ENCODE results near the gene PYM1.
A peak's percentile ranks its signal among the peaks of the same experiment; 100 is the strongest.
"Not testable (repeated sequence)": the region's sequence is repeated elsewhere in the genome, so short reads cannot be mapped to it uniquely, and the experiment has no call there.

The PYM1 gene

DNA sequence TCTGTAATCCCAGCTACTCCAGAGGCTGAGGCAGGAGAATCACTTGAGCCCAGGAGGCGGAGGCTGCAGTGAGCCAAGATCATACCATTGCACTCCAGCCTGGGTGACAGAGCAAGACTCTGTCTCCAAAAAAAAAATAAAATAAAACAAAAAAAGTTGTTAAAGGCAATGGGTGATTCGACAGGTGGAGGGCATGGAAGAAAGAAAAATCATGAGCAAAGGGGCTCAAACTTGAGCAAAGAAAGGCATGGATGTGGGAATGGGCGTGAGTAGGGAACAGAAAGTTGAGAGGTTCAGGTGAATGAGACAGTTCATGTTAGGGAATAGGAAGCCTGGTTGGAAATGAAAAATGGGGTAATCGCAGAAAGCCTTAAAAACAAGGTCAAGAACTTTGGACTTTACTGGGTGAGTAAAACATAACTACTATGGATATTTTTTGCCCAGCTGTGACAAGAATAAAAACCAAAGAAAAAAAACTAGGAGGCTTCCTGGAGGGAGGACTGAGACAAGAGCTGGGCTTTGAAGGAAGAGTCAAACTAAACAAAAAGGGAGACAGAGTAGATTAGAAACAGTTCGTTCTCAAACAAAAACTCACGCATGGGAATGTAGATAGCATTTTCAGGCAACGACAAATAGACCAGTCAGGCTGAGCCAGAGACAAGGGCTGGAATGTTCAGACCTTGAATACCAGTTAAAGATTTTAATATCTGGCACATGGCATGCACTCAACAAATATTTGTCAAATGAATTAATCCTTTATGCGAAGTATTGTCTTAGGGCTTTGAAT lies 18.8 kb downstream of the PYM1 start:
- no peak for DNase-seq

DNA sequence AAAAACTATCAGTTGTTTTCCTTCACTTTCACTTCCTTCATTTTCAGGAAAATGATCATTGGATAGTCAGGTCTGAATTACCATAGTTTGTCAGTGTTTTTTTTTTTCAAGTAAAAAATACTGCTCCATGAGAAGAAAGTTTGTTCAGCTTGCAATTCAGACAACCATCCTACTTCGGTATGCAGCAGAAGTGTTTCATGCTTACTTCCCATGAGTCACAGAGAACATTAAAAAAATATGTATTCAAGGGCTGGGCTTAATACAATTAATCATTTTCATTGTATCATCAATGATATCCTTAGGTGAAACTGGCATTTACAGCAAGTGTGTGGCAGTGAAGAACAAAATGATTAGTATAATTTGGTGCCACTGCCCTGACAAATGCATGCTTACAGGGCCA lies 21.6 kb downstream of the PYM1 start:
- DNase-seq = no peak

DNA sequence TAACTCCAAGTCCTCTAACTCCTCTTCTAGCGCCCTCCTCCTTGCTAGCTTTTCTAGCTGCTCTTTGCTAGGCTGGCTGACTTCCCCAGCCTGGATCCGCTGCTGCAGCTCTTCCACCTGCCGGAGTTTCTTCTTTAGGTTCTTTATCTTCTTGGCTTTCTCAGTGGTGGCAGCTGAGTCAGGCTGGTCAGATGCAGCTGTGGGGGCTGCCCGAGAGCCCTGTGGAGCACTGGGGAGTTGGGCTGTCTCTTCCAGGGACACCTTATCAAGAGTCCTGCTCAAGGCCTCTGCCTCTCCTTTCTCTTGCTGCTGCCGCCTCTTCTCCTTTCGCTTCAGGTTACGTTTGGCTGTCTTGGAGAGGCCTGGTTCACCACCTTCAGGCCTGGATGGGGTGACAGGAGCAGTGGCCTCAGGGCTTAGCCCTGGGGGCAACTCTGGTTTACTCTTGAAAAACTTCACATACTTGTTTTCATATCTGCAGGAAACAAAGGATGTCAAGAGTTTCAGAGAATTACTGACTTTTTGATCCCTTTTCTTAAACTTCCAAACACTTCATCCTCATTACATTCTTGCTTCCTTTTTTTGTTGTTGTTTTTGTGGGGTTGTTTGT lies 25.7 kb downstream of the PYM1 start:
- DNase-seq = no peak

DNA sequence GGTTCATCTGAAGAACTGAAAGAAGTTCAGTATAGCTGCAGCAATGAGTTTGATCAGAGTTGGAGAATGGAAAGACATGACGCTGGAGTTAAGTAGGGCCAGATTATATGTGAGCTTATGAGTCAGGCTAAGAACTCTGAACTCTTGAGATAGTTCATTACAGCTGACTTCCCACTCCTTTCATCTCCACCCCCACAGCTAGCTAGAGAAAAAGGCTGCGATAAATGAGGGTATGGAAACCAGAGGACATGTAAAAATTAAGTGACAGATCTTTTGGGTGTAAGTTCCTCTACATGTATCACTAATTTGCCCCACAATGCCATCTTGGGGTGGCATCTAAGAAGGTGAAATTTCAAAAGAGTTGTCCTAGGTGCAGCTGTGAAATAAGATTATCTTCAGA lies 28.6 kb downstream of the PYM1 start:
- DNase-seq = peak; percentile 59

DNA sequence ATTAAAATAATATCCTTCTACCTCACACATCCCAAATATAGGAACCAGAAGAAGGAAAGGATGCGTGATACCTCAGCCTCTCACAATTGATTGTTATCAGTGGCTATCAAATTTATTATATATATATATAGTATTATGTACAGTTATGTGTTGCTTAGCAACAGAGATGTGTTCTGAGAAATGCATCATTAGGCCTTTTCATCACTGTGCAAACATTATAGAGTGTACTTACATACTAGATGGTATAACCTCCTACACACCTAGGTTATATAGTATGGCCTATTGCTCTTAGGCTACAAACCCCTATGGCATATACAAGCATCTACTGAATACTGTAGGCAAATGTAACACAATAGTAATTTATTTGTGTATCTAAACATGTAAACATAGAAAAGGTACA lies 34.0 kb downstream of the PYM1 start:
- no peak for DNase-seq

DNA sequence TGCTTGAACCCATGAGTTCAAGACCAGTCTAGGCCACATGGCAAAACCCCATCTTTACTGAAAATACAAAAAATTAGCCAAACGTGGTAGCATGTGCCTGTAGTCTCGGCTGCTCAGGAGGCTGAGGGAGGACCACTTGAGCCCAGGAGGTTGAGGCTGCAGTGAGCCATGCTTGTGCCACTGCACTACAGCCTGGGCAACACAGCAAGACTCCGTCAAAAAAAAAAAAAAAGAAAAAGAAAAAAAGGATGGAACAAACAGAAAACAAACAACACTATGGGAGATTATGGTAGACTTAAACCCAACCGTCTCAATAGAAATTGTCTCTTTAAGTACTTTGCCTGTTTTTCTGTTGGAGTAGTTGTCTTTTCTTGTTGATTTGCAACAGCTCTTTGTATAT lies 36.4 kb downstream of the PYM1 start:
- no peak for DNase-seq

DNA sequence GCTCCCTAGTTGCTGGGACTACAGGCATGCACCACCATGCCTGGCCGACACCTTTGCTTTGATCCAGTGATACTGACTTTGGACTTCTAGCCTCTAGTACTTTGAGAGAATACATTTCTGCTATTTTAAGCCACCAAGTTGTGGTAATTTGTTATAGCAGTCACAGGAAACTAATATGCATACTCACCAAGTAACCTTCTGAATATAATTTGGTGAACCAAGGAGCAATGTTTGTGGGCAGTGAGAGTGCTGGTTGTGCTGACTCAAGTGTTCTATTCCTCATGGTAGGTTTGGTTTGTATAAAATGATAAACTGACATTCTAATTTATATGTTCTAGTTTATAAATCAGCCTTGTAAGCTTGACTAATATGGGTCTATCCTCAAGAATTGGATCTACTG lies 42.6 kb downstream of the PYM1 start:
- no peak for DNase-seq

DNA sequence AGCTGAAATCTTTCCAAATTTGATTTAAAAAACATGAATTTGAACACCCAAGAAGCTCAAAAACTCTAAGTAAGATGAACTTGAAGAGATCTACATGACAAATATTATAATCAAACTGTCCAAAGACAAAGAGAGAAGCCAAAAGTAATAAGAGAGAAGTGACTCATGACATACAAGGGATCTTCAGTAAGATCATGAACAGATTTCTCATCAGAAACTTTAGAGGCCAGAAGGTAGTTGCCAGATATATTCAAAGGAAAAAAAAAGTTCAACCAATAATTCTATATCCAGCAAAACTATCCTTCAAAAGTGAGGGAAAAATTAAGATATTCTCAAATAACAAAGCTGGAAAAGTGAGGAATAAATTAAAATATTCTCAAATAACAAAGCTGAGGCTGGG lies 49.9 kb downstream of the PYM1 start:
- no peak for DNase-seq

DNA sequence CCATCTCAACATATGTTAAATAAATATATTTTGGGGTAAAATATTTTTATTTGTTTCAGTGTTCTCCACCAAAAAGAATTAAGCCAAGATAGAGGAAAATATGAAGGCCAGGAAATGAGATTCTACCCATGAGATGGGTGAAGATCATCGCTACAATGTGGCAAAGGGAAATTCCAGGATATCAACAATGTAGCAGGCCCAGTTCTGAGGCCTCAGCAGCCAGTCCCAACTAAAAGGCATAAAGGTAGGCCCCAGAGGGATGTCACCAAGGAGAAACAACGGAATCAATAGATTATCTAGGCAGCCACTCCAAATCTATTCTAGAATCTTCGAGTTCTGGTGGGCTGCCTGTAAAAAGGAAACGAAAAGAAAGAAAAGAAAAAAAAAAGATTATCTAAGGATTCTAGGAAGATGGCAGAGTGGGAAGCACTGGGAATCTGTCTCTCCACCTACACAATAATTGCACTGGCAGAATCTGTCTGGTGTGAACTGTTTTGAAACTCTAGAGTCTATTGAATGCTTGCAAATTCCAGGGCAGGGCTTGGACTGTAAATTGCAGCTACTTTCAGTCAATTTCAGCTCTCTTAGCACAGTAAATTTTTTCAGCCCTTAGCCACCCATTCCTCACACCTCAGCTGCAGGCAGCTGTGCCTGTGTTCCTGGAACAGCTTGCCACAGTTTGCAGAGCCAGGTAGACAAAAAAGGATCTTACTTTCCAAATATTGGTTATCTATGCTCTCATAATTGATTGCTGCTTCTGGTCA lies 51.8 kb downstream of the PYM1 start:
- DNase-seq = no peak

DNA sequence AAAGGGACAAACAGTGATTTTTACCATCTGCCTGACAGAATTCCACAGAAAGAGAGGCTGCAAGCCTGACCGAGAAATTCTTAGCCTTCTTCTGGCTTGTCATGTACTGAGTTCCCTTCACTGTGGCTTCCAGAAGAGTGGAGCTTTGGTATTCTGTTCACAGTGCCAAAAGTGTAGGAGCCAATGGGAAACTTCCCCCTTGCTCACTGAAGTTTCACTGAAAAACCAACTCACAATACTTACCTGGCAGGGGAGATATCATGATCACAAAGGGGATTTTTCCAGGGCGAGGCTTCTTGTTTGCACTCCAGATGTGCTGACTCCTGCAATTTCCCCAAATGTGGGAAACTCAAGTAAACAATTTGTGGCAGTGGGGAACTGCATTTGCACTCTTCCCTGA lies 53.3 kb downstream of the PYM1 start:
- DNase-seq = no peak

DNA sequence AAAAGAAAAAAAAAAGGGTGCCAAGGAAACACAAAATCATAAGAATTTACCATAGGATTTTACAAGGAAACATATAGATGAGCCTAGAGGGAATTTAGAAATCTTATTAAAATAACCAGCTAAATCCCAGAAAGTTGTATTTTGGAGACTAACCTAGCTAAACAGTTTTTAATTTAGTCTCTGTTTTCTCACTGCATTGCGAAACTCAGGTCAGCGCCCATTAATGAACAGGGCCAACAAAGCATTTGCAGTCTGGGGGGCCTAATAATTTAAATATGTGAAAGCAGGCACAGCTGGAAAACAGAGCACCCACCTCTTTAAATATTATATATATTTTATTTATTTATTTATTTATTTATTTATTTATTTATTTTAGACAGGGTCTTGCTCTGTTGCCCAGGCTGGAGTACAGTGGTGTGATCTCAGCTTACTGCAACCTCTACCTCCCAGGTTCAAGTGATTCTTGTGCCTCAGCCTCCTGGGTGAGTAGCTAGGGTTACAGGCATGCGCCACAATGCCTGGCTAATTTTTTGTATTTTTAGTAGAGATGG lies 61.2 kb downstream of the PYM1 start:
- not testable (repeated sequence) for DNase-seq

DNA sequence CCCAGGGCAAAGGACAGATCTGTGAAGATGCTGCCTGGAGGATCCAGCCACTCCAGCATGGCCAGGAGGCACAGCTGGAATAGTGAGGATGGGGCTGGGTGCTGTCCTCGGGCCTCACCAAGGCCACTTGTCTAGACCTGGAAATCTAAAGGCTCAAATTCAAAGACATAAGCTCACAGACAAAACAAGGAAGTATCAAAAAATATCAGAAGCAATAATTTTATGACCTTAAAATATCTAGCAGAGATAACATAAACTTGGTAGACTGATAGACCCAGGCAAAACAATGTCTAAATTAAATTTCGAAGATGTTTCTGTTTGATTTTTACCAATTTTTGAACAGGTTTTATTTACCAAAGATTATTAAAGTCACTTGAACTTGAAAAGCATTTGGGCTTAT lies 62.4 kb downstream of the PYM1 start:
- DNase-seq = no peak

DNA sequence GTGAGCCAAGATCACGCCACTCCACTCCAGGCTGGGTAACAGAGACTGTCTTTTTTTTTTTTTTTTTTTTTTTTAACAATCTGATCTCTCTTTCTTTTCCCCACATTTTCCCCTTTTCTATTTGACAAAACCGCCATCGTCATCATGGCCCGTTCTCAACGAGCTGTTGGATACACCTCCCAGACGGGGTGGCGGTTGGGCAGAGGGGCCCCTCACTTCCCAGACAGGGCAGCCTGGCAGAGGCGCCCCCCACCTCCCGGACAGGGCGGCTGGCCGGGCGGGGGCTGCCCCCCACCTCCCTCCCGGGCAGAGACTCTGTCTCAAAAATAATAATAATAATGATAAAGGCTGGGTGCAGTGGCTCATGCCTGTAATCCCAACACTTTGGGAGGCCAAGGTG lies 64.8 kb downstream of the PYM1 start:
- DNase-seq = not testable (repeated sequence)

DNA sequence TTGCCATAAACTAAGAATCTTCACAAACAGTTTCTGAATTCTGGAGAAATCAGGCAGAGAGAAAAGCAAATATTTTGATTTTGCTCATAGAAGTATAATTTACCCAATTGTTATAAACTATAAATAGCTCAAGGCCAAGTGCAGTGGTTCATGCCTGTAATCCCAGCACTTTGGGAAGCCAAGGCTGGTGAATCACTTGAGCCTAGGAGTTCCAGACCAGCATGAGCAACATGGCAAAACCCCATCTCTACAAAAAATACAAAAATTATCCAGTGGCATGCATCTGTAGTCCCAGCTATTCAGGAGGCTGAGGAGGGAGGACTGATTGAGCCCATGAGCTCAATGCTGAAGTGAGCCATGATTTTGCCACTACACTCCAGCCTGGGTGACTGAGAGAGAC lies 65.4 kb downstream of the PYM1 start:
- no peak for DNase-seq

DNA sequence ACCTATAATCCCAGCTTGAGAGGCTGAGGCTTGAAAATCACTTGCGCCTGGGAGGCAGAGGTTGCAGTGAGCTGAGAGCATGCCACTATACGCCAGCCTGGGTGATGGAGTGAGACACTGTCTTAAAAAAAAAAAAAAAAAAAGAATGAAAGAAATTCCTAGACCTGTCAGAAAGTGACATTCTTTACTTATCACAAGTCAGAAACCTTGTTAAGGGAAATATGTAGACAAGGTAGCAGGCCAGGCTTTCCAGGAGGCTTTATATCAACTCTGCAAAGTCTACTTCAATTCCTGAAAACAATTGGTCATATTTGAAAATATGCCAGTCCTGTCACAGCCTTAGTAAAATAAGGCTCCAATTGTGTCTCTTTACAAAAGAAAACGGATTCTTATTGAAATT lies 65.8 kb downstream of the PYM1 start:
- no peak for DNase-seq

DNA sequence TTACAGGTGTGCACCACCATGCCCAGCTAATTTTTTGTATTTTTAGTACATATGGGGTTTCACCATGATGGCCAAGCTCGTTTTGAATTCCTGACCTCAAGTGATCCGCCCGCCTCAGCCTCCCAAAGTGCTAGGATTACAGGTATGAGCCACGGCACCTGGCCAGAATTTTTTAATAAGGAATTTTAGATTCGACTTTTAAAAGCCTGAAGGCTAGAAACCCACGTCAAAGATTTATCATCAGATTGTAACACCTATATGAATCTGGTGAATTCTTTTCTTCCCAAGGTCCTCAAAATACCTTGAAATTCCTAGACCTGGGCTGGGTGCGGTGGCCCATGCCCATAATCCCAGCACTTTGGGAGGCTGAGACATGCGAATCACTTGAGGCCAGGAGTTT lies 66.3 kb downstream of the PYM1 start:
- no peak for DNase-seq

DNA sequence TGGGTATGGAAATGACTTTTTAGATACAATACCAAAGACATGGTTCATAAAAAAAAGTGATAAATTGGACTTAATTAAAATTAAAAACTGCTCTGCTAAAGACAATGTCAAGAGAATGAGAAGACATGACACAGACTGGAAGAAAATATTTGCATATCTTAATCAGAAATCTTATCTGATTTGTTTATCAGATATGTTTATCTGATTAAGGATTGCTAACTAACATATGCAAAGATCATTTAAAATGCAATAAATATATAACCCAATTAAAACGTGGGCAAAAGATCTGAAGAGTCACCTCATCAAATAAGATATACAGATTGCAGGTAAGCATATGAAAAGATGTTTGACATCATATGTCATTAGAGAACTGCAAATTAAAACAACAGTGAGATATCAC lies 75.0 kb downstream of the PYM1 start:
- DNase-seq = no peak

All from activated naive CD4-positive, alpha-beta T cell treated with anti-CD3 and anti-CD28 coated beads, Interleukin-2, amount 50 U/mL, for 16 hours (primary cell).